DMS 273 treated with DMSO at 0.1 percent for 48 hours (cell line): ENCODE measurements around the gene POTEJ.
"Not testable (repeated sequence)": the region's sequence is repeated elsewhere in the genome, so short reads cannot be mapped to it uniquely, and the experiment has no call there.

Source experiments
- DNase-seq: peaks from one replicate; lab custom pipeline; 2025; lab: John Stamatoyannopoulos, UW

The POTEJ gene

GRCh38 chr2:130601648-130602302 is 9.5 kb upstream of the POTEJ start:
- not testable (repeated sequence) for DNase-seq

GRCh38 chr2:130608276-130609001 is 2.8 kb upstream of the POTEJ start:
- DNase-seq, result not testable (repeated sequence)

GRCh38 chr2:130609002-130609920 is 2.0 kb upstream of the POTEJ start:
- DNase-seq, result not testable (repeated sequence)

GRCh38 chr2:130610486-130610885 is 754 bp upstream of the POTEJ start:
- DNase-seq, result not testable (repeated sequence)

GRCh38 chr2:130628784-130629475 is 17.7 kb downstream of the POTEJ start:
- not testable (repeated sequence) for DNase-seq

- not testable (repeated sequence) for DNase-seq
Observed at GRCh38 chr2:130638973-130639372, 27.7 kb downstream of the POTEJ start.

GRCh38 chr2:130641688-130642087 is 30.4 kb downstream of the POTEJ start:
- not testable (repeated sequence) for DNase-seq

- not testable (repeated sequence) for DNase-seq
Observed at GRCh38 chr2:130649285-130649684, 38.0 kb downstream of the POTEJ start.

- not testable (repeated sequence) for DNase-seq
Observed at GRCh38 chr2:130664506-130664905, 53.3 kb downstream of the POTEJ start.

GRCh38 chr2:130665596-130665995 is 54.4 kb downstream of the POTEJ start:
- not testable (repeated sequence) for DNase-seq

GRCh38 chr2:130667516-130667915 is 56.3 kb downstream of the POTEJ start:
- not testable (repeated sequence) for DNase-seq

GRCh38 chr2:130670026-130670745 is 58.9 kb downstream of the POTEJ start:
- not testable (repeated sequence) for DNase-seq

GRCh38 chr2:130692041-130692770 is 81.0 kb downstream of the POTEJ start:
- not testable (repeated sequence) for DNase-seq

GRCh38 chr2:130693474-130693873 is 82.2 kb downstream of the POTEJ start:
- not testable (repeated sequence) for DNase-seq

GRCh38 chr2:130703250-130703649 is 92.0 kb downstream of the POTEJ start:
- not testable (repeated sequence) for DNase-seq
